IPS-NIHi7 (cell line): Measurements from ENCODE around the gene SLC25A25.
"Not testable (repeated sequence)": the region's sequence is repeated elsewhere in the genome, so short reads cannot be mapped to it uniquely, and the experiment has no call there.

Experiments used
- DNase-seq: peaks from one replicate; pipeline ENCODE4 v3.0.0; 2012; ENCODE audit warnings: mixed read lengths; ENCODE audit errors: extremely low spot score

The SLC25A25 gene

DNA sequence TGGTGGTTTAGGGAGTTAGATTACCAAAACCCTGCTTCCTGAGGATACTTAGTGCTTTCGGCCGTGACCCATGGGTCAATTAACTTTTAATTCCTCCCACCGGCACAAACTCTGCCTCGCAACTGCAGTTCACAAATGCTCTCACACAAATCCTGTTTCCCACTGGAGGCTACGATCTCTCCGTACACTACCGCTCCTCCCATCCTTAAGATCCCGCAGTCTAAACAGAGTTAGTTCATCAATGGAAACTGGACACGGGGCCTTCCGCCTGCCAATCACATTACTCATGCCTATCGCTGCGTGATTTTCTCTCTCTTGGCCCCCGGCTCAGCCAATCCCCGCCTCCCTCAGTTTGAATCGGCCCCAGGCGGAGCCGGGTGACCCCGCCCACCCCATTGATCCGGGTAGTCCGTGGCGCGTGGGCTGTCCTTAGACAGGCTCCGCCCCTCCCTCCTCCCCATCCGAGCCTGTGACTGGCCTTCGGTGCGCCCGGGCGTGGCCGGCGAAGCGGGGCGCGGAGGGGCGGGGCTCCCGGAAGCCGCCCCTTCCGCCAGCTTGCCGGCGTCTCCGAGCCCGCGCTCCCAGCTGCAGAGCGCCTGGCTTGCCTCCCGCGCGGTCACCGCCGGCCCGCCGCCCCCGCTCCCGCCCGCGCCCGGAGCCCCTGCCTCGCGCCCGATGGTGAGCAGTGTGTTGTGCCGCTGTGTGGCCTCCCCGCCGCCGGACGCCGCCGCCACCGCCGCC is at the start of gene SLC25A25:
TSS of gene SLC25A25 (plus strand) at position 588 of the 741 bp plus-strand sequence. CDS start at position 676, 88 bp downstream.
- peak; percentile 97 for DNase-seq

DNA sequence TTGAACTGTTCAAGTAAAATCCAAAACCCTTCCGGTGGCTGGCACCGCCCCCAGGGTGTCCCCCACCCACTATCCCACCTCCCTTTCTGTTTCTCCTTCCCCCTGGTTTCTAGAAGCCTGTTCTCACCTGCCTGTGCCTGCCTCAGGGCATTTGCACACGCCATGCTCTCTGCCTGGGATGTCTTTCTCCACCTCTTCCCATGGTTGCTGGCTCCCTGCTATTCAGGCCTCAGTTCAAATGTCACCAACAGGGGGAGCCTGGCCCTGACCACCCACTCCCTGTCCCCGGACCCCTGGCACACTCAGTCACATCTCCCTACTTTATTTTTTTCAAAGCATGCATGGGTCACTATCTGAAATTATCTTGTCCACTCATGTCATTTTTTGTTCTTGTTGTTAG is 47.3 kb upstream of the SLC25A25 start:
- peak; percentile 60 for DNase-seq

DNA sequence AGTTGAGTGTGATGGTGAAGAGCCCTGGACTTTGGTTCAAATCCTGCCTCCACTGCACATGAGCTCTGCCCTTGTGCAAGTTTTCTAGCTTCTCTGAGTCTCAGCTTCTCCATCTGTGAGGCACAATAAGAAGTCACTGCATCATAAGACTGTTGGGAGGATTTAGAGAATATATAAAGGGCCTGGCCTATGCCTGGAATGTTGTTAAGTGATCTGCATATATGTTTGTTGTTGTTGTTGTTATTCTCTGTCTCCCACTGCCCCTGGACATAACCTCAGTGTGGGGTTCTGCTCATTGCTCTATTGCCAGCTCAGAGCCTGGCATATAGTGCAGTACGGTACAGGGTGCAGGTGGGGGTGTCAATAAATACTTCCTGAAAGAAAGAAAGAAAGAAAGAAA is 46.9 kb upstream of the SLC25A25 start:
- DNase-seq, result no peak

DNA sequence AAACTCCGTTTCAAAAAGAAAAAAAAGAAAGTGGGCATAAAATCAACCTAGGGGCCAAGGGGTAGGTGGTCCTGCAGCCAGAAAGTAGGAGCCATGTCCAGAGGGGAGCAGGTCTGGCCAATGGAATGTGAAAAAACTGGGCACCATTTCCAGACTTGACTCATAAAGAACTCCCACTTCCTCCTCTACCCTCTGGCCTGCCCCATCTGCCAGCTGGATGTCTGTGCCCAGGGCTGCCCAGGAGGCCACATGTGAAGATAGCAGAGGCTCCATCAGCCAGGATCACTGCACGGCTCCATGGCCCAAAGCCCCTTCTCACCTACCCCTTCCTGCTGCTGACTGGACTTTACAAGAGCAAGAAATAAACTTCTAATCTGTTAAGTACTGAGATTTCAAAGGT is 45.1 kb upstream of the SLC25A25 start:
- DNase-seq, result no peak

DNA sequence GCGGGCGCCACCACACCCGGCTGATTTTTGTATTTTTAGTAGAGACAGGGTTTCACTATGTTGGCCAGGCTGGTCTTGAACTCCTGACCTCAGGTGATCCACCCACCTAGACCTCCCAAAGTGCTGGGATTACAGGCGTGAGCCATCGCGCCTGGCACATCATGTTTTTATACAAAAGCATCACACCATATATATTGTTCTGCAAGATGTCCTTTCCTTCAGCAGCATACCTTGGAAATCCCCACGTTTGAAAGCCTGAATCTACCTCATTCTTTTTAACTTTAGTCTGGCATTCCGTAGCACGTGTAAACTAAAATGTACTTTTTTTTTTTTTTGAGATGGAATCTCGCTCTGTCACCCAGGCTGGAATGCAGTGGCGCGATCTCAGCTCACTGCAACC is 44.4 kb upstream of the SLC25A25 start:
- not testable (repeated sequence) for DNase-seq

DNA sequence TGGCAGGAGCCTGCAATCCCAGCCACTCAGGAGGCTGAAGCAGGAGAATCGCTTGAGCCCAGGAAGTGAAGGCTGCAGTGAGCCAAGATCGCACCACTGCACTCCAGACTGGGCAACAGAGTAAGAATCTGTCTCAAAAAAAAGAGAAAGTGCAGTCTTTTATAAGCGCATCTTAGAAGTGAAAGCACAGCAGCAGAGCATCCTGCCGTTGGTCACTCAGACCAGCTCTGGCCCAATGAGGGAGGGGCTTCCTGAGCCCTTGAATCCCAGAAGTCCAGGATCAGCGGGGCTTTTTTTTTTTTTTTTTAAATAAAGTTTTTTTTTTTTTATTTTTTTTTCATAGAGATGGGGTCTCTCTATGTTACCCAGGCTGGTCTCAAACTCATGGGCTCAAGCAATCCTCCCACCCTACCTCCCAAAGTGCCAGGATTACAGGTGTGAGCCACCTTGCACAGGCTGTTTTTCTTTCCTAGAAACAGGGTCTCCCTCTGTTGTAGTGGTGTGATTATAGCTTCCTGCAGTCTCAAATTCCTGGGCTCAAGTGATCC is 43.2 kb upstream of the SLC25A25 start:
- no peak for DNase-seq

DNA sequence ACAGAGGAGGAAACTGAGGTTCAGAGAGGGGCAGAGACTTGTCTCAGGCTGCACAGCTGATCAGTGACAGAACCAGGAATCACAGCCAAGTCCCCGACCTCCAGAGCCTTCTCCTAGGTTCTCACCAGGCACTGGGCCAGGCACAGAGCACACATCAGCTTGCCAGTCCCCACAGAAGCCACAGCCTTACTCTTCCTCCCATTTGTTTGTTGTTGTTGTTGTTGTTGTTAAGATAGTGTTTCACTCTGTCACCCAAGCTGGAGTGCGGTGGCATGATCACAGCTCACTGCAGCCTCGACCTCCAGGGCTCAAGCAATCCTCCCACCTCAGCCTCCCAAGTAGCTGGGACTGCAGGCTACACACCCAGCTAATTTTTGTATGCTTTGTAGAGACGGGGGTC is 42.3 kb upstream of the SLC25A25 start:
- no peak for DNase-seq

DNA sequence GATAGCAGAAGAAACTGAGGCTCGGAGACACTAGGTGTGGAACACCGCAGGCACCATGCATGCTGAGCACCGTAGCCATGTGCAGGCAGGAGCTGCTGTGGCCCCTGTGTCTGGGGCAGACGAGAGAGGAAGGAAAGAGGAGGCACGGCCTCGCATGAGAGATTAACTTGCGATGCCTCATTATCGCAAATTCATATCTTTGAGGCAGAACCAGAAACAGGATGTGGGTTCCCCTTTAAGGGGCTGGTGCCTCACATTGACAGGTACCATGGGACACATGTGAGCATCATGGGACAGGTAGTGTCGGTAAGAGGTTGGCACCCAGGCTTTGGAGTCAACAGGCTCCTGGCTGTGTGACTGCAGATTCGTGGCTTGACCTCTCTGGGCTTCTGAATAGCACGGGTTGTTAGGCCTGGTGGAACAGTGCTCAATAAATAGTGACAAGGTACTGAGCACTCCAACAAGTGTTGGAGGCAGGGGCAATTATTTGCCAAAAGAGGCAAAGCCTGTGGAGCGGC is 41.7 kb upstream of the SLC25A25 start:
- no peak for DNase-seq

DNA sequence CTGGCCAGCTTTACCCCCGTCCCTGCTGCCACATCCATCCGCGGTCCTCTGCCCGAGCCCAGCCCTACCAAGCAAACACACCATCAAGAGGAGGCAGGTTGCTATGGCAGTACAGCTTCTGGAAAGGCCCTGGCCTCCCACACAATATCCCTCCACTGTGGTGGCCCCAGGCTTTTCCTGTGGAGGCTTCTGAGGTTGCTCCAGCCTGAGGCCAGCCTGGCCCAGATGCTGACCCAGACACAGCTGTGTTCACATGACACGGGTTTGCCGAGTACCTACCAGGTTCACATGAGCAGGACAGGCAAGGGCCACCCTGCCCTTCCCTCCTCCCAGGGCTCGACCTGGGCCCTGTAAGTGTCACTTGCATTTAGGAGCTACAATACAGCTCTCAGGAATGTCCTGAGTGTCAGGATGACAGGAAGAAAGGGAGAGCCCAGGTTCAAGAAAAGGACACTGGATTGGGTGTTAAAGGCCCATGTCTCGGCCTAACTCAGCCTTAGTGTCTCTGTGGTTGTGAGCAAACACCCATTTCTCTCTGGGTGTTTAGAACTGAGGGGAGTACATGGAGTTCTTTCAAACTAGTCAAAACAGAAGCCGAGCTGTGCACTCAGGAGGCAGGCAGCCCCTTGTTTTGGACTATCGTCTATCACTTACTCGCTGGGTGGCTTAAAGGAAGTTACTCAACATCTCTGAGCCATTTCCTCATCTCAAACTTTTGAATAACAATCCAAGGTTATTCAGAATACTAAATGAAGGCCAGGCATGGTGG is 41.1 kb upstream of the SLC25A25 start:
- no peak for DNase-seq

DNA sequence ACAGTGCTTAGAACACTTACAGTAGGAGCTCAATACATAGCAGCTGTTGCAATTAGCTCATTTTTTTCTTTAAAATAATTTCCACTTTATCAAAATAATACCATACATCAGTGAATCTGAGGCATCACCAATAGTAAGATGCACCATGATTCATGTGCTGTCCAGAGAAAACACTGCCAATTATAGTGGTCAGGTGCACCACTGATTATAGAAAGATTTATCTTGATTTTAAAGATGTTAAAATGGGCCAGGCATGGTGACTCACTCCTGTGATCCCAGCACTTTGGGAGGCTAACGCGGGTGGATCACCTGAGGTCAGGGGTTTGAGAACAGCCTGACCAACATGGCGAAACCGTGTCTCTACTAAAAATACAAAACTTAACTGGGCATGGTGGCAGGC is 40.3 kb upstream of the SLC25A25 start:
- DNase-seq, result no peak

DNA sequence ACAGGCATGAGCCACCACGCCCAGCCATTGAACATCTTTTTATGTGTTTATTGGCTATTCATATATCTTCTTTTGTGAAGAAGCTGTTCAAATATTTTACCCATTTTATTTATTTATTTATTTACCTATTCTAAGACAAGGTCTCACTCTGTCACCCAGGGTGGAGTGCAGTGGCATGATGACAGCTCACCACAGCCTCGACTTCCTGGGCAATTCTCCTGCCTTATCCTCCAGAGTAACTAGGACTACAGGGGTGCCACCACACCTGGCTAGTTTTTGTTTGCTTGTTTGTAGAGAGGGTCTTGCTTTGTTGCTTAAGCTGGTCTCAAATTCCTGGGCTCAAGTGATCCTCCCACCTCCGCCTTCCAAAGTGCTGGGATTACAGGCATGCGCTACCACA is 34.4 kb upstream of the SLC25A25 start:
- DNase-seq, result no peak

DNA sequence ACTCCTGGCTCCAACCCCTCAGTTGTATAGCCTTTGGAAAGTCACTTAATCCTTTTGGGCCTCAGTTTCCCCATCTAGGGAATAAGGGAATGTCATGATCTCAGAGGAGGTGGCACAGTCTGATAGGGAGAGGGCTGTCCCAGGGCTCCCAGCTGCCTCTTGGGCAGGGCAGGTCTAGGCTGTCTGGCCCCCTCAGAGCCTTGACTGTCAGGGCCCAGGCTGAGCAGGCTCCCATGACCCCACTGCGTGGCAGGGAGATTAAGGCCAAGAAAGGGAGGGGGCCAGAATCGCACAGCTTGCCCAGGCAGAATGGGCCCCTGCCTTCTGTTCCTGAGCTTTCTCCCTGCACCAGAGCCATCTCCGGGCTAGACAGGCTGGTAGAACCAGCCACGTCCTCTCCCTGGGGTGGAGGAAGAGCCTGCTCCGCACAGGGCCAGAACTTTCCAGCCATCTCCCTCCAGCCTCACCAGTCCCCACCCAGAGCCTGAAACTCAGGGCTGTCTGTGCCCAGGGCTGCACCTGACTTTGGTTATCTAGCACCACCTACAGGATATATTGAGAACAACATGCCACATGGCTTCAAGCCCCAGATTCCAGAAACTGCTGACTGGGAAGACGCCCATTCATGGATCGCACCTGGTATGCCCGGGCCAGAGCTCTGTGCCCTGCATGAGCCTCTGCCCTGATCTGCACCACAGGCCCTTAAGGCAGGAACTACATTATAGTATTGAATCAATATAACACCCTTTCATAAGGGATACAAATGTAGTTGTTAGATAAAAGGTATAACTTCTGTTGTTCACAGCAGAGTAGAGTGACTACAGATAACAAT is 33.0 kb upstream of the SLC25A25 start:
- peak; percentile 94 for DNase-seq

DNA sequence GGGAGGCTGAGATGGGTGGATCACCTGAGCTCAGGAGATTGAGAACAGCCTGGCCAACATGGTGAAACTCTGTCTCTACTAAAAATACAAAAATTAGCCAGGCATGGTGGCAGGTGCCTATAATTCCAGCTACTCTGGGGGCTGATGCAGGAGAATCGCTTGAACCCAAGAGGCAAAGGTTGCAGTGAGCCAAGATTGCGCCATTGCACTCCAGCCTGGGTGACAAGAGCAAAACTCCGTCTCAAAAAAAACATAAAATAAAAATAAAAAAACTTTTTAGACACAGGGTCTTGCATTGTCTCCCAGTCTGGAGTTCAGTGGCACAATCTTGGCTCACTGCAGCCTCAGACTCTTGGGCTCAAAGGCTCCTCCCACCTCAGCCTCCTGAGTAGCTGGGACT is 31.5 kb upstream of the SLC25A25 start:
- DNase-seq, result not testable (repeated sequence)

DNA sequence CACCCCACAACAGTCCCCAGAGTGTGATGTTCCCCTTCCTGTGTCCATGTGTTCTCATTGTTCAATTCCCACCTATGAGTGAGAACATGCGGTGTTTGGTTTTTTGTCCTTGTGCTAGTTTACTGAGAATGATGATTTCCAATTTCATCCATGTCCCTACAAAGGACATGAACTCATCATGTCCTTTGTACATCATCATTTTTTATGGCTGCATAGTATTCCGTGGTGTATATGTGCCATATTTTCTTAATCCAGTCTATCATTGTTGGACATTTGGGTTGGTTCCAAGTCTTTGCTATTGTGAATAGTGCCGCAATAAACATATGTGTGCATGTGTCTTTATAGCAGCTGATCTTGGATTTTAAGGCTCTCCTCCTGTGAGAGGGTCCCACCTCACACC is 27.2 kb upstream of the SLC25A25 start:
- DNase-seq, result not testable (repeated sequence)

DNA sequence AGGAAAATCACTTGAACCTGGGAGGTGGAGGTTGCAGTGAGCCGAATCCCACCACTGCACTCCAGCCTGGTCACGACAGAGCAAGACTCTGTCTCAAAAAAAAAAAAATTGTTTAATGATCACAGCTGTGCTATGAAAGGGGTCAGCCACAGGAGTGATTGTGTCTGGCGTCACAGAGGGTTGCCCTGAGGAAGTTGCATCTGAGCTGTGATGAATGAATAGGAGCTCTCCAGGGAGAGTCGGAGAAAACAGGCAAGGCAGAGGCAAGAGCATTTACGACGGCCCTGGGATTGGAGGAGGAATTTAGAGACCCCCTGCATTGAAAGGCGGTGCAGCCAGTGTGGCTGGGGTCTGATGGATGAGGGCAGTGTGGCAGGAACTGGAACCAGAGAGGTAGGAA is 26.0 kb upstream of the SLC25A25 start:
- DNase-seq, result no peak

DNA sequence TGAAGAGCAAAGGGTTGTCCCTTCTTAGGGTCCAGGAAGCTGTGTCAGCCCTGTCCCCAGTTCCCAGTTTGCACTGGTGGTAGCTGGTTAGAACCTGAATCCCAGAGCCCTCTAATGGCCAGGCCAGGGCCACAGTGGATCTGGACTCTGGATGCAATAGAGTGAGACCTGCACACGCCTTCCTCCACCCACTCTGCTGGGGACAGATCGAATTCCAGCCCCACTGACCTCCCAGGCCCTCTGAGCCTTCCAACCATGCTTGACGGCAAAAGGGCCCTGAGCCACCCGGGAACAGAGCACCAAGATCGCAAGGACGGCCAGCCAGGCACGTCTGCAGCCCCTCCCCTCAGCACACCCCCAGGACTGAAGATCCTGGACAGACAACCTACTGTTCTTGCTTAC is 24.6 kb upstream of the SLC25A25 start:
- DNase-seq, result no peak

DNA sequence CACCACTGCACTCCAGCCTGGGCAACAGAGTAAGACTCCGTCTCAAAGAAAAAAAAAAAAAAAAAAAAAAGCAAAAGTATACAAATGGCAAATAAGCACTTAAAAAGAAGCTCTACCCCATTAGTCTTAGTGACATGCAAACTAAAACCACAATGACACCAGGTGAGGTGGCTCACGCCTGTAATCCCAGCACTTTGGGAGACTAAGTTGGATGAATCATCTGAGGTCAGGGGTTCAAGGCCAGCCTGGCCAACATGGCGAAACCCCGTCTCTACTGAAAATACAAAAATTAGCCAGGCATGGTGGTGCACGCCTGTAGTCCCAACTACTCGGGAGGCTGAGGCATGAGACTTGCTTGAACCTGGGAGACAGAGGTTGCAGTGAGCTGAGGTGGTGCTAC is 22.6 kb upstream of the SLC25A25 start:
- DNase-seq, result not testable (repeated sequence)

DNA sequence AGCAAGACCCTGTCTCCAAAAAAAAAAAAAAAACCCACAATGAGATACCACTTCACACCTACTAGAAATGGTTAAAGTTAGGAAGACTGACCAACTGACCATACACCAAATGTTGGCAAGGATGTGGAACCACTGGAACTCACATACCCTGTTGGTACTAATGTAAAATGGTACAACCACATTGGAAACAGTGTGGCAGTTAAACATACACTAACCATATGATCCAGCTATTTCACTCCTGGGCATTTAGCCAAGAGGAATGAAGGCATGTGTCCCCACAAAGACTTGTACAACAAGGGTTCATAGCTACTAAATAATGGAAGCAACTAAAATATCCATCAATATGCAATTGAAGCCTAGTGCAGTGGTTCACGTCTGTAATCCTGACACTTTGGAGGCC is 22.2 kb upstream of the SLC25A25 start:
- DNase-seq, result no peak

DNA sequence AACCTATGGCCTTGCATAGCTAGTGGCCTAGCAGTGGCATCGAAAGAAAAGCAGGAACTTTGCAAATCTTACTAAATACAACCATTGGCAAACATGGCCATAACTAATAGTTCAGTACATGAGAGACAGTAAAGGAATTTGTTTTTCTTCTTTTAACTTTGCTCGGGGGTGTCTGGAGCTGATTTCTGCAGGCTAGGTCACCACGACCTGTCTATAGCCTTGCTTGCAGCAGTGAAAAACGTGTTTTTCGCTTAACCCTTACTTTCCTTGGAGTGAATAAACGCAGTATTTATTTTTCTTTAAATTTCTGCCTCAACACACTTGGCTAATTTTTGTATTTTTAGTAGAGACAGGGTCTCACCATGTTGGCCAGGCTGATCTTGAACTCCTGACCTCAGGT is 20.8 kb upstream of the SLC25A25 start:
- no peak for DNase-seq

DNA sequence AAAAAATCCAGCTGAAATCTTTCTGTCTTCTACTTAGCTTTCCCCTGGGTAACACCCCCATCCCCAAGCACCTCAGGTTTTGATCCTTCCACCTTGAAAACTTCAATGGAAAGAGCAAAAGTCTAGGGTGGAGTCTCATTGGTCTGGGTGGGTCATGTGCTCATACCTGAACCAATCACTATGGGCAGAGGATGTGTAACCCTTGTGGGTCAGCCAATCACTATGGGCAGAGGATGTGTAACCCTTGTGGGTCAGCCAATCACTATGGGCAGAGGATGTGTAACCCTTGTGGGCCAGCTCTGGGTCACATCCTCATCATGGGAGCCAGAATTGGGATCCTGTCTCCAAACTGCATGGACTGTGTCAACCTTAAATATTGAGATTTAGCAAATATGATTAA is 19.4 kb upstream of the SLC25A25 start:
- no peak for DNase-seq

DNA sequence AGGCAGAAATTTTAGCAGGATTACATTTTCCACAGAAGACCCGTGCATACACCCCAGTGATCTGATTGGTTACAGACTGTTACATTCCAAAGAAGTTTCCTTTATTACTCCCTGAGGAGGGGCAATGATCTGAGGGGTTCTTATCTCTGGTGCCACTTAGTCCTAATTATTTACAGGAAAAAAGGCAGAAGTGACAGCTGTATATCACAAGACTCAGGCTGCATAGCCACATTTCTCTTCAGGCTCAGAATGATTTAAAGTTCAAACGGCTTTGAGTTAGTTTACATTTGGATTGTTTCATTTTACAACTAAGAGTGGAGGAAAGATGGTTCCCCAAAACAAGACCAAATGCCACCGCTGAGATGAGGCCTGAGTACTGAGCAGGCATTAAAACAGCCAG is 18.2 kb upstream of the SLC25A25 start:
- no peak for DNase-seq
